Inferior parietal cortex (tissue), 1 donor: ENCODE results near the gene ATP2C1.

Source experiments
- DNase-seq: peaks from one replicate; pipeline ENCODE4 v3.0.0-alpha.2; 2016; ENCODE audit errors: extremely low spot score

ATP2C1 gene

GRCh38 chr3:130979117-130979516, 85.2 kb downstream of the ATP2C1 start:
- DNase-seq: no peak

GRCh38 chr3:130981469-130981868, 87.6 kb downstream of the ATP2C1 start:
- DNase-seq: no peak

DNA sequence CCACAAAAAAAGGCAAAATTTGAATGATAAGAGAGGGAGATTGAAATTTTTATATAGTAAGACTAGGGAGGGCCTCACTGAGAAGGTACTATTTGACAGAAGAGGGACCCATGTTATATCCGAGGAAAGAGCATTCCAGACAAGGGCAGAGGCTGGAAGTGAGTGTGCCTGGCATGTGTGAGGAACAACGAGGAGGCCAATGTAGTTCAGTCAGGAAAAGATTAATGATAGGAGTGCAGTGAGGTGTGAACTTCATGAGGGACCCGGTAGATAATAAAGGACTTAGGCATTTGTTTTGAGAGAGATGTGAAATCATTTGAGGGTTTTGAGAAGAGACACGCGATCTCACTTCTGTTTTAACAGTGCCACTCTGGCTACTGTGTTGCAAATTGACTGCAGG, 96.4 kb downstream of the ATP2C1 start:
- no peak for DNase-seq

DNA sequence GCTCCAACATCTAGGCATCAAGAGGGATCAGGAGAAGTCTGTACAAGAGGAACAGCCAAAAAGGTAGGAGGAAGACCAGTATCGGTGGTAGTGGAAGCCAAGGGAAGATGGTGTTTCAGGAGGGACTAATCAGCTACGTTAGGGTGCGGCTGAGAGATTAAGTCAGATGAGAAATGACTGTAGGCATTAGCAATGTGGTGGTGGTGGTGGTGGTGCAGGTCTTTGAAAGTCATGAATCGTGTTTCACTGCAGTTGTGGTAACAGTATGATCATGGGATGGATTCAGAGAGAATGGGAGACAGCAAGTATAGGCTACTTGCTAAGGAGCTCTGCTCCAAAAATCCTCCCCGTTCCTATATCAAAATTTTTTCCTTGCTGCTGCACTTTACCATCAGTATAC, 97.2 kb downstream of the ATP2C1 start:
- no peak for DNase-seq

- DNase-seq: no peak
These were observed 98.5 kb downstream of the ATP2C1 start for GRCh38 chr3:130992344-130992743.

DNA sequence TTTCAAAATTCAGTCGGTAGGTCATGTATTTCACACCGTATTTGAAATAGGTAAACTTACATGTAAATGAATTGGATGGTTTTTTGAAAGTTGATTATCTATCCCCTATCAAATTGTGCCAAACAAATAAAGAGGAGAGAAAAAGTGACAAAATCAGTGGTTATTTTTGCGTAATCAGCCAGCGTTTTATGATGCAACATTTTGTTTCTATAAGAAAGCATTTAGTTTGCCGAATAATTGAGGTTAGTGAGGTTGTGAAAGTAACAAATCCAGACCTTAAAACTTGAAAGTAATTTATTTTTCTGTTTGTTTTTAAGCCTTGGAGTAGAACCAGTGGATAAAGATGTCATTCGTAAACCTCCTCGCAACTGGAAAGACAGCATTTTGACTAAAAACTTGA, 103.4 kb downstream of the ATP2C1 start:
- no peak for DNase-seq

DNA sequence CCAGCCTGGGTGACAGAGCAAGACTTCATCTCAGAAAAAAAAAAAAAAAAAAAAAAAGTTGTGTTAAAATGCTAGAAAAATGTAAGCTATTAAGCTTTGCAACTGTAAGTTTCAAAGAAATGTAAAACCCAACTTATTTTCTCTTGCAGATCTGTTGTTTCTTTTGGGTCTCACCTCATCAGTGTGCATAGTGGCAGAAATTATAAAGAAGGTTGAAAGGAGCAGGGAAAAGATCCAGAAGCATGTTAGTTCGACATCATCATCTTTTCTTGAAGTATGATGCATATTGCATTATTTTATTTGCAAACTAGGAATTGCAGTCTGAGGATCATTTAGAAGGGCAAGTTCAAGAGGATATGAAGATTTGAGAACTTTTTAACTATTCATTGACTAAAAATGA, 107.2 kb downstream of the ATP2C1 start:
- DNase-seq: no peak

GRCh38 chr3:131004603-131005002, 110.7 kb downstream of the ATP2C1 start:
- no peak for DNase-seq

DNA sequence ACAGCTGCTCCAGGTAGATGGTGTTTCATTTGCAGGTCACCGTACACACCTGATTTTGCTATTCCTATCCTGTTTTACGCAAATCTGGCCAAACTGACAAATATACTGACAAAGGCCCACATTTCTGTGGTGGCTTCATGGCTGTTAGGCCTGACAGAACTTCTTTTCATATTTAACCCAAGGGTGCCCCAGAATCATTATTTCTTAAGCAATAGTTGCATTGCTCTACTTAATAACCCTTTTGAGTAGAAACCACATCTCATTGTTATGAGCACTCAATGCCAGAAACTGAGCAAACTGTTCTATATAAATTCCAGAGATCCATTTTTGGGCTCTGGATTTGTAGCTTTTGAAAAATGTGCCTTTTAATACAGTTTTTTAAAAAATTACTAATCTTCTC, 113.4 kb downstream of the ATP2C1 start:
- DNase-seq: no peak

- DNase-seq: no peak
These were observed 113.9 kb downstream of the ATP2C1 start for GRCh38 chr3:131007782-131008181.

GRCh38 chr3:131008326-131008725, 114.4 kb downstream of the ATP2C1 start:
- no peak for DNase-seq

DNA sequence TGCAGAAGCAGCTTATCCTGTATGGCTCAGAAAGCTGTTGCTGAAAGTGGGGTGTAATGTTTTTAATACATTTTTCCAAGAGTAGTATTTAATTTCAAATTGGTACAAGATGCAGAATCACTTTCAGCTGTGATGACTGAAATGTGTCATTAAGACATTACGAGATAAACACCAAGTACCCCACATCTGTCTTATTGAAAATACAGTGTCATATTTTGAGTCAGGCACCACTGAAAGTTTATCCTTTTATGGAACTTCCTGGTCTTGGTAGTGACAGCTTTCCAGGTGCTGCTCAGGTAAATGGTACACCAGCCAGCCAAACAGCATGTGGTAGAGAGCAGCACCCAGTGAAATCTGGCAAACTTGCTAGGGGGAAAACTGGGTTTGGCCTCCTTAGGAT, 115.8 kb downstream of the ATP2C1 start:
- DNase-seq: no peak

- DNase-seq: no peak
These were observed 125.1 kb downstream of the ATP2C1 start for GRCh38 chr3:131018970-131019369.

GRCh38 chr3:131020122-131020693, 126.3 kb downstream of the ATP2C1 start:
- DNase-seq: no peak

DNA sequence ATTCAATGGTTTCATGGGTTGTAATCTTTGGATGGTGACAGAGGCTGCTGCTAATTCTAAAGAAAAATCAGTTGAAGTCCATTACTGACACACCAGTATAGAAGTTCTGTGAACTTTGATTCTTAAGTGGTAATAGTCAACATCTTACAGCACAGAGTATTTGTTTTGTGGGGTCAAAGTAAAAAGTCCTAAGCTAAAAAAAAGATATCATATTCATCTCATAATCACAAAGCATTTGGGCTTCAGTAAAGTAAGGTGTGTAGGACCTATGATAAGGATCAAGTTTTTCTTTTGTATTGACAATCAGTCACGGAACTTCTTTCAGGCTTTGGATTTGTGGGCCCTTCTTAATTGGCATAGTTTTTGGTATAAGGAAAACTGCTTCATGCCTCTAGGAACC, 131.7 kb downstream of the ATP2C1 start:
- no peak for DNase-seq

- DNase-seq: peak; percentile 83
These were observed 132.7 kb downstream of the ATP2C1 start, which contains the start of the genes ASTE1 and NEK11 for GRCh38 chr3:131026321-131027151. ASTE1 (minus strand) TSS chr3:131026825; CDS start chr3:131025306, 1,519 bp downstream. NEK11 (plus strand) TSS chr3:131026877; CDS start chr3:131029709, 2,832 bp downstream.

DNA sequence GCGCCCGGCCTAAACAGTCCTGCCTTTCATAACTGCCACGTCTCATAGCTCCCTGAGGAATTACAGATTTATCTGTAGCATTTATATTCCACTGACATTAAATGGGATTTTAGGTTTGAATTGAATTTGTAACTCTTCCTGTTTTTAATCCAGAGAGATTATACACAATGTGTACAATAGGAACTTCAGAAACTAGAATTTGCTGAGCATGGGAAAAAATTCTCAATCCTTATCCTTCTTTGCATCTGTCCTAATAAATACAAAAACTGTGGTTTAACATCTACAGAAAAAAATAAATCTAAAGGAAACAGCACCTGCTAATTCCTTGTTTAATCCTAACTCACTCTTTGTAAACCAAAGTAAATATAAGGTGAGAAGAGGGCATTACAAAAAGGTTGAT, 135.0 kb downstream of the ATP2C1 start:
- no peak for DNase-seq

DNA sequence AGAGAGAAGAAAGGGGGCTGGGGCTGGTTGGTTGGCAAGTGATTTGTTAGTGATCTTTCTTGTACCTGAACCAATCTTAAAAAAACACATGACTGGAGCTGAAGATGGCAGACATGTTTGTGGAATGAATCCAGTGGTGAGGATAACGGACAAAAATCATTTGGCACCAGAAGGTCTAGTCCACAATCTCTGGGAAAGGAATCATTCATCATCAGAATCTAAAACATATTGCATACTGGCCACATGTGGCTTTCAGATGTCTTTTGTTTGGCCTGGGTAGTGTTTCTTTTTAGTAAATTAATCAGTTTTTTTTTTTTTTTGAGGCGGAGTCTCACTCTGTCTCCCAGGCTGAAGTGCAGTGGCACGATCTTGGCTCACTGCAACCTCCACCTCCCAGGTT, 137.8 kb downstream of the ATP2C1 start:
- no peak for DNase-seq

- peak; percentile 86 for DNase-seq
These were observed 139.7 kb downstream of the ATP2C1 start for GRCh38 chr3:131033480-131034080.

GRCh38 chr3:131036200-131036816, 142.4 kb downstream of the ATP2C1 start:
- DNase-seq: no peak

DNA sequence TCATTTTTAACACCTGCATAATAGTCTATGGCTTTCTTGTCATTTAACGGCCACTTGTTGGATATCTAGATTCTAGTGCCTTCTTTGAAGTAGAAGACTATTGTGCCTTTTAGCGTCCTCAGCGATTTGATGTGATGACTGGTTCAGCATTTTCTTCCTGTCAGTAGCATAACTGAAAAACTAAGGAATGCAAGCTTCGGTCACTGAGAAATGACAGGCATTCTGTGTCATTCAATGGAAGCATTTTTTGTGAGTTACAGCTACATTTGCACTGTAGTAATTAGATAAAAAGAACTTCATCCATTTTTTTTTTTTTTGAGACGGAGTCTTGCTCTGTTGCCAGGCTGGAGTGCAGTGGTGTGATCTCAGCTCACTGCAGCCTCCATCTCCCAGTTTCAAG, 143.1 kb downstream of the ATP2C1 start:
- DNase-seq: no peak

GRCh38 chr3:131038326-131038725, 144.4 kb downstream of the ATP2C1 start:
- DNase-seq: no peak
